ENCODE results near the gene EEF1AKMT2.
"Not testable (repeated sequence)": the region's sequence is repeated elsewhere in the genome, so short reads cannot be mapped to it uniquely, and the experiment has no call there.

The EEF1AKMT2 gene

DNA sequence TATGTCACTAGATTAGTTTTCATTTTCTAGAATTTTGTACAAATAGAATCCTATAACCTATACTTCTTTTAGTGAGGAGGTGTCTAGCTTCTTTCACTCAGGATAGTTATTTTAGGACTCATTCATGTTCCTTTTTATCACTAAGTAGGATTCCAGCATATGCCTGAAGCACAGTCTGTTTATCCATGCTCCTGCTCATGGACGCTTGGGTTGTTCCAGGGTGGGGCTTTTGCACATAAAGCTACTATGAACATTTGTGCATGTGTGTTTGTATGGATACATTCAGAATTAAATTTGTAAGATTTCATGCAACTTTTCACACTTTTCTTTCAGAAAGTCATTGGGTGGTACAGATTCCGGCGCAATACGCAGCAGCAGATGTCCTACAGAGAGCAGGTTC, 34.6 kb upstream of the EEF1AKMT2 start:
- DNase-seq, result no peak
- Histone ChIP-seq H3K79me2 (ENCODE audit: low read length) (0 out of 2 replicates have a peak, but pooled peaks cover 3% of the 10 kb centered on the region), H3K4me2 (ENCODE audit: low read depth, low read length) (no peak overlapping the region), H3K4me1 (ENCODE audit: low read length) (no peaks in the 10 kb centered on the region), H3K9me2 (replicated peaks; ENCODE audit: insufficient read depth, low read length) (no peaks in the 10 kb centered on the region), H3K9ac (ENCODE audit: low read length) (no peak overlapping the region), H3K27ac (ENCODE audit: low read length) (no peak overlapping the region), H3K9me3 (replicated peaks; ENCODE audit: insufficient read depth, low read length) (no peaks in the 10 kb centered on the region), H3K36me3 (replicated peaks; ENCODE audit: insufficient read depth, low read length) (no peaks in the 10 kb centered on the region; the same call in 1 of the 2 replicates), H3K27me3 (replicated peaks; ENCODE audit: insufficient read depth, low read length) (no peaks in the 10 kb centered on the region), H4K20me1 (ENCODE audit: insufficient read depth, low read length) (no peaks in the 10 kb centered on the region), H2AFZ (ENCODE audit: low read length) (no peak overlapping the region), H3K4me3 (ENCODE audit: low read length) (no peak overlapping the region), H3F3A (ENCODE audit: insufficient read depth, low read length) (no peaks in the 10 kb centered on the region)
- TF ChIP-seq EZH2 (optimal IDR thresholded peaks at IDR 0.05; ENCODE audit: low read depth, low read length), result no peak

DNA sequence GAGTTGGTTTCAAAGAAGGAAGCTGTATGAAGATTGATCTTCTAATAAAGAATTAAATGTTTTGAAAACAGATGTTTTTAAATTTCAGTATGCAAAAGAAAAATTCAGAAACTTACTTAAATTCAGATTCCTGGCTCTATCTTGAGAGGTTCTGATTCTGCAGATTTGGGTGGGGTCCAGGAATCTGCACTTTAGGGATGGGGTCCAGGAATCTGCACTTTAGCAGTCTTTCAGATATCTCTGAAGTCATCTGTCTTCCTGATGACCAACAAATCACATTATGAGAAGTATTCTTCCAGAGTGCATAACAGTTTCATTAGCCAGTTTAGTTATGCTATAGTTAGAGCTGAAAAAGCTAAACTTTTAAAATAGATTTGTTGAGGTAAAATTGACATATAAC, 34.0 kb upstream of the EEF1AKMT2 start:
- Histone ChIP-seq H3K79me2 (ENCODE audit: low read length) (0 out of 2 replicates have a peak, but pooled peaks cover 3% of the 10 kb centered on the region), H4K20me1 (ENCODE audit: insufficient read depth, low read length) (no peaks in the 10 kb centered on the region), H3K9ac (ENCODE audit: low read length) (no peak overlapping the region), H3K4me1 (ENCODE audit: low read length) (no peaks in the 10 kb centered on the region), H3K4me3 (ENCODE audit: low read length) (no peak overlapping the region), H3K9me2 (replicated peaks; ENCODE audit: insufficient read depth, low read length) (no peaks in the 10 kb centered on the region), H2AFZ (ENCODE audit: low read length) (no peak overlapping the region), H3K9me3 (replicated peaks; ENCODE audit: insufficient read depth, low read length) (no peaks in the 10 kb centered on the region), H3F3A (ENCODE audit: insufficient read depth, low read length) (no peaks in the 10 kb centered on the region), H3K4me2 (ENCODE audit: low read depth, low read length) (no peak overlapping the region), H3K36me3 (replicated peaks; ENCODE audit: insufficient read depth, low read length) (no peaks in the 10 kb centered on the region; the same call in 1 of the 2 replicates), H3K27me3 (replicated peaks; ENCODE audit: insufficient read depth, low read length) (no peaks in the 10 kb centered on the region), H3K27ac (ENCODE audit: low read length) (no peak overlapping the region)
- no peak for DNase-seq
- TF ChIP-seq EZH2phosphoT487 (IDR thresholded peaks at IDR 0.05; ENCODE audit: low read length) (no peak), EZH2 (optimal IDR thresholded peaks at IDR 0.05; ENCODE audit: low read depth, low read length) (no peak)
- TF ChIP-seq, protein P1, sequence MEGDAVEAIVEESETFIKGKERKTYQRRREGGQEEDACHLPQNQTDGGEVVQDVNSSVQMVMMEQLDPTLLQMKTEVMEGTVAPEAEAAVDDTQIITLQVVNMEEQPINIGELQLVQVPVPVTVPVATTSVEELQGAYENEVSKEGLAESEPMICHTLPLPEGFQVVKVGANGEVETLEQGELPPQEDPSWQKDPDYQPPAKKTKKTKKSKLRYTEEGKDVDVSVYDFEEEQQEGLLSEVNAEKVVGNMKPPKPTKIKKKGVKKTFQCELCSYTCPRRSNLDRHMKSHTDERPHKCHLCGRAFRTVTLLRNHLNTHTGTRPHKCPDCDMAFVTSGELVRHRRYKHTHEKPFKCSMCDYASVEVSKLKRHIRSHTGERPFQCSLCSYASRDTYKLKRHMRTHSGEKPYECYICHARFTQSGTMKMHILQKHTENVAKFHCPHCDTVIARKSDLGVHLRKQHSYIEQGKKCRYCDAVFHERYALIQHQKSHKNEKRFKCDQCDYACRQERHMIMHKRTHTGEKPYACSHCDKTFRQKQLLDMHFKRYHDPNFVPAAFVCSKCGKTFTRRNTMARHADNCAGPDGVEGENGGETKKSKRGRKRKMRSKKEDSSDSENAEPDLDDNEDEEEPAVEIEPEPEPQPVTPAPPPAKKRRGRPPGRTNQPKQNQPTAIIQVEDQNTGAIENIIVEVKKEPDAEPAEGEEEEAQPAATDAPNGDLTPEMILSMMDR (IDR thresholded peaks at IDR 0.05; ENCODE audit: low read length), result no peak

DNA sequence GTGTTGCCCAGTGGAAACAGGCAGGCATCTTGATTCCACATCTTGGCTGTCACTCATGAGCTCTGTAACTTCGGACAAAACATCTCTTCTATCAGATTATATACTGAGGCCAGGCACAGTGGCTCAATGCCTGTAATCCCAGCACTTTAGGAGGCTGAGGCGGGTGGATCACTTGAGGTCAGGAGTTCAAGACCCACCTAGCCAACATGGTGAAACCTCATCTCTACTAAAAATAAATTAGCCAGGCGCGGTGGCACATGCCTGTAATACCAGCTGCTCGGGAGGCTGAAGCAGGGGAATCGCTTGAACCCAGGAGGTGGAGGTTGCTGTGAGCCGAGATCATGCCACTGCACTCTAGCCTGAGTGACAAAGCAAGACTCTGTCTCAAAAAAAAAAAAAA, 33.2 kb upstream of the EEF1AKMT2 start:
- H3K27me3 ChIP-seq (replicated peaks; ENCODE audit: insufficient read depth, low read length); H3K9me3 ChIP-seq (replicated peaks; ENCODE audit: insufficient read depth, low read length); H4K20me1 ChIP-seq (ENCODE audit: insufficient read depth, low read length); H3K79me2 ChIP-seq (ENCODE audit: low read length); H3K36me3 ChIP-seq (replicated peaks; ENCODE audit: insufficient read depth, low read length); H3K4me3 ChIP-seq (ENCODE audit: low read length); H3K9me2 ChIP-seq (replicated peaks; ENCODE audit: insufficient read depth, low read length); H3K4me2 ChIP-seq (ENCODE audit: low read depth, low read length); H3K9ac ChIP-seq (ENCODE audit: low read length); H2AFZ ChIP-seq (ENCODE audit: low read length); H3K4me1 ChIP-seq (ENCODE audit: low read length); H3K27ac ChIP-seq (ENCODE audit: low read length); H3F3A ChIP-seq (ENCODE audit: insufficient read depth, low read length); DNase-seq: not testable (repeated sequence)

DNA sequence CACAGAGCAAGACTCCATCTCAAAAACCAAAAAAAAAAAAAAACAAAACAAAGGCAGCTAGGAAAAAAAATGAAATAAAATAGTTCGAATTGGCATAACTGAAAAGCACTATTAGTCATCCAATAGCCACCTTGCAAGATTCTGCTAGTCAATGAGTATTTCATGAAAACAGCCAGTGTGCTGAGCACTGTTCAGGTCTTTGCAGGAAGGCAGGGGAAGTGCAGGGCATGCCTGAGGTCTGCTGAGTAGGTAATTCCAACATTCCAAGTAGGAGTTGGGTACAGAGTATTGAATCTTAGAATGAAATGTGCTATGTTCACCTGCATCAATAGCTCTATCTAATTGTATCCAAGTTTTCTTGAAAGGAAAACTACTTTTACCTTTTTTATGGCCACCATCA, 32.8 kb upstream of the EEF1AKMT2 start:
- DNase-seq, result no peak
- Histone ChIP-seq H3K36me3 (replicated peaks; ENCODE audit: insufficient read depth, low read length) (no peaks in the 10 kb centered on the region; the same call in 1 of the 2 replicates), H3K27me3 (replicated peaks; ENCODE audit: insufficient read depth, low read length) (no peaks in the 10 kb centered on the region), H3K9ac (ENCODE audit: low read length) (no peak overlapping the region), H3F3A (ENCODE audit: insufficient read depth, low read length) (no peaks in the 10 kb centered on the region), H3K27ac (ENCODE audit: low read length) (no peak overlapping the region), H3K4me1 (ENCODE audit: low read length) (no peaks in the 10 kb centered on the region), H3K4me3 (ENCODE audit: low read length) (no peak overlapping the region), H4K20me1 (ENCODE audit: insufficient read depth, low read length) (no peaks in the 10 kb centered on the region), H3K79me2 (ENCODE audit: low read length) (0 out of 2 replicates have a peak, but pooled peaks cover 3% of the 10 kb centered on the region), H3K9me2 (replicated peaks; ENCODE audit: insufficient read depth, low read length) (no peaks in the 10 kb centered on the region), H3K9me3 (replicated peaks; ENCODE audit: insufficient read depth, low read length) (no peaks in the 10 kb centered on the region), H2AFZ (ENCODE audit: low read length) (no peak overlapping the region), H3K4me2 (ENCODE audit: low read depth, low read length) (no peak overlapping the region)
- TF ChIP-seq EZH2 (optimal IDR thresholded peaks at IDR 0.05; ENCODE audit: low read depth, low read length) (no peak), EZH2phosphoT487 (IDR thresholded peaks at IDR 0.05; ENCODE audit: low read length) (no peak)
- TF ChIP-seq, protein P1 (IDR thresholded peaks at IDR 0.05; ENCODE audit: low read length), result no peak

Data from MM.1S (cell line).